Loucy (cell line): ENCODE measurements around the gene GALNT9.

Experiments used
- H2AFZ ChIP-seq: fragments of 200-600 bp; sonication (generic); 2 replicates; pipeline ENCODE4 v1.6.0; 2016; ENCODE audit warnings: antibody characterized with exemption, mild to moderate bottlenecking, low read length, moderate library complexity
- H3F3A ChIP-seq: fragments of 200-600 bp; 2 replicates; pipeline ENCODE4 v1.6.0; 2016; ENCODE audit warnings: antibody characterized with exemption, low read depth, mild to moderate bottlenecking
- H3K27me3 ChIP-seq: fragments of 200-600 bp; sonication (generic); 2 replicates; pipeline ENCODE4 v1.6.1; 2014; ENCODE audit warnings: low read length, mild to moderate bottlenecking; ENCODE audit not compliant: insufficient read depth, poor library complexity, severe bottlenecking
- H3K36me3 ChIP-seq: fragments of 200-600 bp; sonication (generic); 2 replicates; pipeline ENCODE4 v1.6.1; 2016; ENCODE audit warnings: low read length; ENCODE audit not compliant: insufficient read depth
- H3K4me1 ChIP-seq: fragments of 200-600 bp; sonication (generic); 2 replicates; pipeline ENCODE4 v1.5.1; 2014; ENCODE audit warnings: low read length, mild to moderate bottlenecking; ENCODE audit not compliant: insufficient read depth, poor library complexity, severe bottlenecking
- H3K4me2 ChIP-seq: fragments of 200-600 bp; sonication (generic); 2 replicates; pipeline ENCODE4 v1.6.0; 2014; ENCODE audit warnings: antibody characterized with exemption, low read length, low read depth, mild to moderate bottlenecking; ENCODE audit not compliant: poor library complexity, severe bottlenecking
- H3K4me3 ChIP-seq: fragments of 200-600 bp; sonication (generic); 2 replicates; pipeline ENCODE4 v1.5.1; 2014; ENCODE audit warnings: low read length, mild to moderate bottlenecking, mixed read lengths; ENCODE audit not compliant: poor library complexity, severe bottlenecking
- H3K79me2 ChIP-seq: fragments of 200-600 bp; sonication (generic); 2 replicates; pipeline ENCODE4 v1.6.1; 2014; ENCODE audit warnings: low read length; ENCODE audit not compliant: insufficient read depth
- H3K9ac ChIP-seq: fragments of 200-600 bp; sonication (generic); 2 replicates; pipeline ENCODE4 v1.6.0; 2014; ENCODE audit warnings: mild to moderate bottlenecking, low read depth, low read length, moderate library complexity; ENCODE audit not compliant: poor library complexity, severe bottlenecking
- H3K9me2 ChIP-seq: fragments of 200-600 bp; sonication (generic); replicated peaks from 2 replicates; pipeline ENCODE4 v1.6.1; 2016; ENCODE audit warnings: low read depth, low read length, mixed read lengths
- H3K9me3 ChIP-seq: fragments of 200-600 bp; sonication (generic); 2 replicates; pipeline ENCODE4 v1.6.1; 2014; ENCODE audit warnings: mild to moderate bottlenecking, antibody characterized with exemption, low read length, low read depth; ENCODE audit not compliant: insufficient read depth
- H4K20me1 ChIP-seq: fragments of 200-600 bp; sonication (generic); 2 replicates; pipeline ENCODE4 v1.6.0; 2014; ENCODE audit warnings: antibody characterized with exemption, low read length, mild to moderate bottlenecking; ENCODE audit not compliant: insufficient read depth, poor library complexity, severe bottlenecking
- EZH2phosphoT487 ChIP-seq: fragments of 200-600 bp; IDR thresholded peaks from 2 replicates; pipeline ENCODE4 v1.6.1; 2018; ENCODE audit warnings: antibody characterized with exemption, mild to moderate bottlenecking, moderate library complexity, borderline replicate concordance
- TF ChIP-seq, protein P1 (sequence below): fragments of 200-600 bp; sonication (generic); conservative IDR thresholded peaks from 2 replicates; pipeline ENCODE4 v1.5.1; 2014; ENCODE audit warnings: mild to moderate bottlenecking, antibody characterized with exemption, low read length

The GALNT9 gene

DNA sequence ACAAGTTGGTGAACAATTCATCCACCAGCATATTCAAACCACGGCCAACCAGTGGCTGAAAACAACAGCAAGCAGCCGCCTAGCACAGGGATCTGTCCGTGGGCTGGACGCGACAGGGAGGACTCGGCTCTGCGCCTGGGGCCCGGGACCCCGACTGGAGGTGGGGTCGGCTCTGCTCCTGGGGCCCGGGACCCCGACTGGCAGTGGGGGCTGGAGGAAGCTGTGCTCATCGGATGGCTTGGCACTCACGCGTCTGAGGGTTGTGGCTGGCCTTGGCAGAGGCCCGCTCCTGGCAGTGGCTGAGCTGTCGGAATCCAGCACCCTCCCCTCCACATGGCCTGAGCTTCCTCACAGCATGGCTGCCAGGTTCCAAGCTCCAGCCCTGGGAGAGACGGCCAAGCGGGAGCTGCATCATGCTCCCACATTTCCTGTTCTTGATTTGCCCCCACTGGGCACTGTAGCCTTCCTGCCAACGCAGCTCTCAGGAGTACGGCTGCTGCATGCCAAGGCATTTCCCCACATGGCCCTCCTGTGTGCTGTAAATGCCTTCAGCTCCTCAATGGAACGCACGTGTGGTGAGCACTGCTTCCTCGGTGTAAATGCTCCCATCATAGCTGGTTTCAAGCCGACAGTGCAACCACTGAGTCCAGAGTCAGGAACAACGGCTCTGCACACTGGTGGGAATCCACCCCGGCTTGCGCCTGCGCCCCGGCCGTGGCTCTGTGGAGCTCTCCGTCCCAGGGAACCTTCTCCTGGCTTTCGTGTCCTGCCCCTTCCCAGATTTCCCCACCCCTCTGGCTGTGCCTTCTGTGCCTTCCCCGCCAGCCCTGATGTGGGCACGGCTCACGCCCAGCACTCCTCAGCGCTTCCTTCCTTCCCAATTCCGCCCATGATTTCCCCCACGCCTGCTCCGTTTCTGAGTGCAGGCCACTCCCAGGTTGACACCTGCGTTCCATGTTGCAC is 7.3 kb upstream of the GALNT9 start:
- TF ChIP-seq EZH2phosphoT487: no peak
- TF ChIP-seq, protein P1, sequence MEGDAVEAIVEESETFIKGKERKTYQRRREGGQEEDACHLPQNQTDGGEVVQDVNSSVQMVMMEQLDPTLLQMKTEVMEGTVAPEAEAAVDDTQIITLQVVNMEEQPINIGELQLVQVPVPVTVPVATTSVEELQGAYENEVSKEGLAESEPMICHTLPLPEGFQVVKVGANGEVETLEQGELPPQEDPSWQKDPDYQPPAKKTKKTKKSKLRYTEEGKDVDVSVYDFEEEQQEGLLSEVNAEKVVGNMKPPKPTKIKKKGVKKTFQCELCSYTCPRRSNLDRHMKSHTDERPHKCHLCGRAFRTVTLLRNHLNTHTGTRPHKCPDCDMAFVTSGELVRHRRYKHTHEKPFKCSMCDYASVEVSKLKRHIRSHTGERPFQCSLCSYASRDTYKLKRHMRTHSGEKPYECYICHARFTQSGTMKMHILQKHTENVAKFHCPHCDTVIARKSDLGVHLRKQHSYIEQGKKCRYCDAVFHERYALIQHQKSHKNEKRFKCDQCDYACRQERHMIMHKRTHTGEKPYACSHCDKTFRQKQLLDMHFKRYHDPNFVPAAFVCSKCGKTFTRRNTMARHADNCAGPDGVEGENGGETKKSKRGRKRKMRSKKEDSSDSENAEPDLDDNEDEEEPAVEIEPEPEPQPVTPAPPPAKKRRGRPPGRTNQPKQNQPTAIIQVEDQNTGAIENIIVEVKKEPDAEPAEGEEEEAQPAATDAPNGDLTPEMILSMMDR: no peak
- Histone ChIP-seq H3K79me2 (no peaks in the 10 kb centered on the region), H3K9ac (no peak overlapping the region), H3K4me3 (no peak overlapping the region), H3K4me2 (no peak overlapping the region), H3K9me2 (no peaks in the 10 kb centered on the region), H2AFZ (no peak overlapping the region), H3K27me3 (no peaks in the 10 kb centered on the region), H3K36me3 (no peaks in the 10 kb centered on the region), H4K20me1 (no peaks in the 10 kb centered on the region), H3K4me1 (peaks cover 5% of the 10 kb centered on the region), H3F3A (no peaks in the 10 kb centered on the region), H3K9me3 (no peaks in the 10 kb centered on the region; the same call in 1 of the 2 replicates)

DNA sequence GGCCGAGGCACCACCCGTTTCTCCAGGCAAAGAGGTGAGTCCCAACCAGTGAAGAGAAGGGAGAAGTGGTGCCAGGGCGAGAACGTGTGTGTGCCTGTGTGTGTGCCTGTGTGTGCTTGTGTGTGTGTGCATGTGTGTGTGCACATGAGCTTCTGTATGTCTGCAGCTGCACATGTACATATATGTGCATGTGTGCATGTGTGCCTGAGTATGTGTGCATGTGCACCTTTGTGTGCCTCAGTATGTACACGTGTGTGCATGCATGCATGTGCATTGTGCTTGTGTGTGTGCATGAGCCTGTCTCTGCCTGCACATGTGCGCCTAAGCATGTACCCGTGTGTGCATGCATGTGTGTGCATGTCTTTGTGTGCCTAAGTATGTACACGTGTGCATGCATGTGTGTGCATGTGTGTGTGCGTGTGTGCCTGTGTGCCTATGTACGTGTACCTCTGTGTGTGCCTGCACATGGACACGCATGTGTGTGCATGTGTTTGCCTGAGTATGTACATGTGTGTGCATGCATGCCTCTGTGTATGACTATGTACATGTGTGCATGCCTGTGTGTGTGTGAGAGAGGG is 5.9 kb upstream of the GALNT9 start:
- TF ChIP-seq, protein P1: no peak
- TF ChIP-seq EZH2phosphoT487: no peak
- Histone ChIP-seq H3K9me2 (no peaks in the 10 kb centered on the region), H2AFZ (no peak overlapping the region), H3K9me3 (no peaks in the 10 kb centered on the region; the same call in 1 of the 2 replicates), H3K4me3 (no peak overlapping the region), H3K27me3 (no peaks in the 10 kb centered on the region), H3K36me3 (no peaks in the 10 kb centered on the region), H3F3A (no peaks in the 10 kb centered on the region), H3K79me2 (no peaks in the 10 kb centered on the region), H3K4me1 (no peaks in the 10 kb centered on the region), H3K9ac (no peak overlapping the region), H3K4me2 (no peak overlapping the region), H4K20me1 (no peaks in the 10 kb centered on the region)

DNA sequence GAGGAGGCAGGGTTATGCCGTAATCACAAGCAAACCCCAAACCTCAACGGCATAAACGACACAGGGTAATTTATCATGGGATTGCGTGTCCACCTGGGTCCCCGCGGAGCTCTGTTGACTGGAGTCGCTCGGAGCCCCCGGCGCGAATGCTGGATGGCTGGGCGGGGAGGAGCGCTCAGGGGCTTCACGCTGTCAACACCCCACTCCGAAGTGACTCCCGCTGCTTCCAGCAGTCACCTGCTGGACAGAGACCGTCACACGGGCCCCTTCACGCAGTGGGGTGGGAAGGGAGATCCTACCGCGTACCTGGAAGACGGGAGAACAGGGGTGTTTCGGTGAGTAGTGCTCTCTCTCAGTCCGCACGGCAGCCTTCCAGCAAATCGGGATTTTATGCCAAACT is 4.4 kb upstream of the GALNT9 start:
- Histone ChIP-seq H4K20me1 (no peaks in the 10 kb centered on the region), H3K9me2 (no peaks in the 10 kb centered on the region), H3F3A (no peaks in the 10 kb centered on the region), H3K4me2 (no peak overlapping the region), H3K27me3 (no peaks in the 10 kb centered on the region), H3K79me2 (no peaks in the 10 kb centered on the region), H3K9me3 (no peaks in the 10 kb centered on the region; the same call in 1 of the 2 replicates), H3K4me3 (no peak overlapping the region), H3K9ac (no peak overlapping the region), H2AFZ (no peak overlapping the region), H3K36me3 (no peaks in the 10 kb centered on the region), H3K4me1 (no peaks in the 10 kb centered on the region)
- TF ChIP-seq, protein P1: no peak
- TF ChIP-seq EZH2phosphoT487: no peak
